ENCODE measurements around the gene CETP.
A peak's percentile ranks its signal among the peaks of the same experiment; 100 is the strongest.
"Not testable (repeated sequence)": the region's sequence is repeated elsewhere in the genome, so short reads cannot be mapped to it uniquely, and the experiment has no call there.

CETP gene

GRCh38 chr16:56974549-56975300 is 13.0 kb downstream of the CETP start:
- intact Hi-C loops (cut with DNase I) = no loop called here
- peak in 2 of 10 donors; percentile 11 to 52 for DNase-seq

GRCh38 chr16:56975714-56976113 is 14.0 kb downstream of the CETP start:
- DNase-seq = peak in 2 of 10 donors; percentile 43 to 77
- intact Hi-C loops (cut with DNase I) = no loop called here

GRCh38 chr16:56977216-56977615 is 15.5 kb downstream of the CETP start:
- intact Hi-C loops (cut with DNase I) = no loop called here
- DNase-seq = peak in 3 of 10 donors; percentile 25 to 43 (median 30)

- intact Hi-C loops (cut with DNase I) = no loop called here
- DNase-seq = peak in 3 of 10 donors; percentile 39 to 71 (median 64)
Observed at GRCh38 chr16:56977823-56978430, 16.2 kb downstream of the CETP start.

GRCh38 chr16:56980201-56980535 is 18.4 kb downstream of the CETP start:
- peak in 2 of 10 donors; percentile 9 to 13 for DNase-seq
- intact Hi-C loops (cut with DNase I) = no loop called here

GRCh38 chr16:56980792-56981724 is 19.3 kb downstream of the CETP start:
- intact Hi-C loops (cut with DNase I) = no loop called here
- DNase-seq = peak in 2 of 10 donors; percentile 5 to 43

- intact Hi-C loops (cut with DNase I) = no loop called here
- peak in 3 of 10 donors; percentile 10 to 27 (median 24) for DNase-seq
Observed at GRCh38 chr16:56981729-56982271, 20.1 kb downstream of the CETP start.

- intact Hi-C loops (cut with DNase I) = no loop called here
- no peak for DNase-seq
Observed at GRCh38 chr16:56982695-56983094, 20.9 kb downstream of the CETP start.

- peak in 3 of 10 donors; percentile 48 to 52 (median 49) for DNase-seq
- intact Hi-C loops (cut with DNase I) = no loop called here
Observed at GRCh38 chr16:56983211-56983751, 21.5 kb downstream of the CETP start.

- peak in 1 of 10 donors; percentile 1 for DNase-seq
- intact Hi-C loops (cut with DNase I) = no loop called here
Observed at GRCh38 chr16:56984639-56985038, 22.9 kb downstream of the CETP start.

- peak in 3 of 10 donors; percentile 20 to 79 (median 68) for DNase-seq
- intact Hi-C loops (cut with DNase I) = no loop called here
Observed at GRCh38 chr16:56985288-56985961, 23.7 kb downstream of the CETP start.

- intact Hi-C loops (cut with DNase I) = no loop called here
- peak in 3 of 10 donors; percentile 3 to 53 (median 34) for DNase-seq
Observed at GRCh38 chr16:56985962-56986360, 24.2 kb downstream of the CETP start.

- intact Hi-C loops (cut with DNase I) = no loop called here
- DNase-seq = peak in 3 of 10 donors; percentile 0 to 57 (median 10)
Observed at GRCh38 chr16:56986361-56986760, 24.6 kb downstream of the CETP start.

GRCh38 chr16:56986908-56987307 is 25.2 kb downstream of the CETP start:
- intact Hi-C loops (cut with DNase I) = not testable (repeated sequence)
- DNase-seq = peak in 3 of 10 donors; percentile 18 to 59 (median 48)

GRCh38 chr16:56987692-56988091 is 25.9 kb downstream of the CETP start:
- peak in 3 of 10 donors; percentile 5 to 39 (median 28) for DNase-seq
- intact Hi-C loops (cut with DNase I) = no loop called here

- DNase-seq = peak in 3 of 10 donors; percentile 44 to 78 (median 67)
- intact Hi-C loops (cut with DNase I) = no loop called here
Observed at GRCh38 chr16:56988161-56988947, 26.6 kb downstream of the CETP start.

- DNase-seq = peak; percentile 67 to 97 (median 80)
- intact Hi-C loops (cut with DNase I) = no loop called here
Observed at GRCh38 chr16:56988948-56989945, 27.5 kb downstream of the CETP start, which contains the start of gene NLRC5. Gene NLRC5, plus strand, starts transcription at chr16:56989557. Its CDS starts 31,156 bp downstream, at chr16:57020713.

Data from posterior cingulate gyrus (tissue), 11 donors.